PC-9 (cell line): ENCODE measurements around the gene PIGM. TPM values are rescaled to one million over a fixed set of nuclear protein-coding genes. Genes with fewer than 3 reads are reported as not detected.
A peak's percentile ranks its signal among the peaks of the same experiment; 100 is the strongest.

Source experiments
- BruUV-seq: library from RNA; stranded (reverse); fragments of 400-500 nt; replicated peaks from 2 replicates; lab custom pipeline; 2021; lab: Mats Ljungman, UMichigan
- CTCF ChIA-PET: fragments of 300-600 bp; sonication (Branson Sonifier 250); formaldehyde crosslinking; loops from one replicate; lab custom pipeline; 2022; ENCODE audit warnings: antibody characterized with exemption; lab: Charles Lee
- POLR2A ChIA-PET: fragments of 300-600 bp; sonication (Branson Sonifier 250); formaldehyde crosslinking; loops from one replicate; lab custom pipeline; 2022; ENCODE audit warnings: antibody characterized with exemption; ENCODE audit not compliant: unreplicated experiment; lab: Charles Lee
- DNase-seq, 2 experiments: peaks; one replicate each; pipeline versions ENCODE4 v3.0.0 to v3.0.0-alpha.2; 2015 to 2022; ENCODE audit warnings: mixed read lengths in 1 of 2
- H2AFZ ChIP-seq: fragments of 200-600 bp; sonication (generic); 2 replicates; pipeline ENCODE4 v1.8.1; 2017; ENCODE audit warnings: antibody characterized with exemption
- H3F3A ChIP-seq: fragments of 200-600 bp; sonication (generic); 2 replicates; pipeline ENCODE4 v1.8.1; 2017; ENCODE audit warnings: antibody characterized with exemption, mild to moderate bottlenecking, low read depth; ENCODE audit not compliant: insufficient read depth
- H3K27ac ChIP-seq: fragments of 200-600 bp; sonication (generic); 2 replicates; pipeline ENCODE4 v1.6.1; 2016; ENCODE audit warnings: mixed run types
- H3K27me3 ChIP-seq: fragments of 200-600 bp; sonication (generic); 2 replicates; pipeline ENCODE4 v1.6.1; 2016; ENCODE audit warnings: low read depth, mixed run types; ENCODE audit not compliant: insufficient read depth
- H3K36me3 ChIP-seq: fragments of 200-600 bp; sonication (generic); 2 replicates; pipeline ENCODE4 v1.6.1; 2016; ENCODE audit warnings: low read depth, mixed run types
- H3K4me1 ChIP-seq: fragments of 200-600 bp; sonication (generic); replicated peaks from 2 replicates; pipeline ENCODE4 v1.6.1; 2016; ENCODE audit warnings: mixed run types; ENCODE audit not compliant: insufficient read depth
- H3K4me2 ChIP-seq: fragments of 200-600 bp; sonication (generic); 2 replicates; pipeline ENCODE4 v1.6.1; 2017; ENCODE audit warnings: mixed run types
- H3K4me3 ChIP-seq: fragments of 200-600 bp; sonication (generic); 2 replicates; pipeline ENCODE4 v1.6.1; 2016; ENCODE audit warnings: mixed run types
- H3K79me2 ChIP-seq: fragments of 200-600 bp; sonication (generic); 2 replicates; pipeline ENCODE4 v1.6.1; 2017; ENCODE audit warnings: low read depth, mixed run types
- H3K9me2 ChIP-seq: fragments of 200-600 bp; sonication (generic); 2 replicates; pipeline ENCODE4 v1.8.1; 2017; ENCODE audit warnings: mild to moderate bottlenecking; ENCODE audit not compliant: insufficient read depth
- H3K9me3 ChIP-seq: fragments of 200-600 bp; sonication (generic); 2 replicates; pipeline ENCODE4 v1.8.1; 2016; ENCODE audit warnings: low read depth; ENCODE audit not compliant: insufficient read depth
- H4K20me1 ChIP-seq: fragments of 200-600 bp; sonication (generic); 2 replicates; pipeline ENCODE4 v1.8.1; 2017; ENCODE audit not compliant: insufficient read depth
- CTCF ChIP-seq: fragments of 200-600 bp; sonication (generic); conservative IDR thresholded peaks from 2 replicates; pipeline ENCODE4 v1.6.1; 2017; ENCODE audit warnings: mixed run types, antibody characterized with exemption, mild to moderate bottlenecking, moderate library complexity
- EZH2 ChIP-seq: fragments of 200-600 bp; sonication (generic); IDR thresholded peaks from 2 replicates; pipeline ENCODE4 v1.8.0; 2017; ENCODE audit warnings: antibody characterized with exemption, low read depth
- intact Hi-C: fragments of 100-400 bp; cut with micrococcal nuclease; formaldehyde crosslinking; loops from one replicate; pipeline ENCODE4 v1.10.0; 2022; ENCODE audit not compliant: unreplicated experiment
- total RNA-seq: library from RNA; stranded (reverse); gene quantifications from 2 replicates; pipeline ENCODE4 v1.2.3, GENCODE V29; 2021

The PIGM gene
- total RNA-seq, 1 experiment from 2014 or later, result 4.0 TPM

- Histone ChIP-seq H3K27ac (no peak overlapping the region), H4K20me1 (no peaks in the 10 kb centered on the region), H3K36me3 (no peaks in the 10 kb centered on the region), H3F3A (no peaks in the 10 kb centered on the region), H3K4me2 (no peak overlapping the region), H3K79me2 (no peaks in the 10 kb centered on the region), H2AFZ (no peak overlapping the region), H3K9me3 (no peaks in the 10 kb centered on the region), H3K4me1 (no peaks in the 10 kb centered on the region), H3K9me2 (no peaks in the 10 kb centered on the region), H3K27me3 (peaks cover 38% of the 10 kb centered on the region), H3K4me3 (no peak overlapping the region)
- TF ChIP-seq EZH2, result no peak
- TF ChIP-seq CTCF, result no peak
- ChIA-PET POLR2A (no interaction called here), CTCF (interaction anchor here (0.7 to 1.9 kb wide), 3 partner anchors 31 to 140 kb away, joined by 3 to 4 read pairs (median 3); no protein-coding TSS in a partner anchor)
- DNase-seq, result no peak
- no TSS peak for BruUV-seq
- intact Hi-C loops, result loop anchor here (10.0 kb wide), 1 partner anchor 524 kb away; no protein-coding TSS in a partner anchor
These were observed 48.8 kb upstream of the PIGM start for GRCh38 chr1:160080381-160081100.

GRCh38 chr1:160079448-160079847 lies 47.7 kb upstream of the PIGM start:
- no peaks in the 10 kb centered on the region for H3K36me3 ChIP-seq
- no peak overlapping the region for H3K27ac ChIP-seq
- no peaks in the 10 kb centered on the region for H3K9me3 ChIP-seq
- H4K20me1 ChIP-seq, result no peaks in the 10 kb centered on the region
- no peak for DNase-seq
- no TSS peak for BruUV-seq
- POLR2A ChIA-PET, result interaction anchor here (0.7 kb wide), 1 partner anchor 162 kb away, joined by 9 read pairs; no protein-coding TSS in a partner anchor
- H3K4me3 ChIP-seq, result no peak overlapping the region
- no peaks in the 10 kb centered on the region for H3K9me2 ChIP-seq
- no peak overlapping the region for H2AFZ ChIP-seq
- CTCF ChIA-PET, result interaction anchor here (0.6 to 2.2 kb wide), 5 partner anchors 17 to 80 kb away, joined by 3 to 7 read pairs (median 4); partner anchors contain the start of gene IGSF8
- H3K27me3 ChIP-seq, result peaks cover 38% of the 10 kb centered on the region
- H3K4me1 ChIP-seq, result no peaks in the 10 kb centered on the region
- TF ChIP-seq CTCF, result no peak
- TF ChIP-seq EZH2, result no peak
- no peak overlapping the region for H3K4me2 ChIP-seq
- H3F3A ChIP-seq, result no peaks in the 10 kb centered on the region
- H3K79me2 ChIP-seq, result no peaks in the 10 kb centered on the region
- intact Hi-C loops, result loop anchor here (2.0 kb wide), 2 partner anchors 73 to 143 kb away; no protein-coding TSS in a partner anchor

- H3K27ac ChIP-seq, result no peak overlapping the region
- ChIA-PET POLR2A (interaction anchor here (0.6 to 0.7 kb wide), 3 partner anchors 20 to 163 kb away, joined by 3 to 9 read pairs (median 6); no protein-coding TSS in a partner anchor), CTCF (interaction anchor here (0.6 to 2.2 kb wide), 6 partner anchors 16 to 79 kb away, joined by 3 to 7 read pairs (median 4); partner anchors contain the start of gene IGSF8)
- no peak overlapping the region for H3K4me2 ChIP-seq
- H3K27me3 ChIP-seq, result peaks cover 38% of the 10 kb centered on the region
- H3K4me1 ChIP-seq, result no peaks in the 10 kb centered on the region
- no peaks in the 10 kb centered on the region for H3K79me2 ChIP-seq
- H3K9me3 ChIP-seq, result no peaks in the 10 kb centered on the region
- H3K36me3 ChIP-seq, result no peaks in the 10 kb centered on the region
- TF ChIP-seq CTCF, result peak; percentile 92
- no peak for TF ChIP-seq EZH2
- H3F3A ChIP-seq, result no peaks in the 10 kb centered on the region
- H3K9me2 ChIP-seq, result no peaks in the 10 kb centered on the region
- intact Hi-C loops, result loop anchor here (1.0 to 2.0 kb wide), 3 partner anchors 32 to 142 kb away; no protein-coding TSS in a partner anchor
- DNase-seq, result peak in 1 of 2 experiments; percentile 59
- H2AFZ ChIP-seq, result no peak overlapping the region
- BruUV-seq, result no TSS peak
- no peaks in the 10 kb centered on the region for H4K20me1 ChIP-seq
- H3K4me3 ChIP-seq, result no peak overlapping the region
These were observed 46.9 kb upstream of the PIGM start for GRCh38 chr1:160078512-160079195.
